Thyroid gland (tissue), 4 donors: ENCODE data around the gene ZIC5.

Experiments used
- CTCF ChIP-seq, 6 experiments: fragments of 200-600 bp in 3 of 6; fragments of 450-650 bp in 3 of 6; sonication (generic) in 3 of 6; IDR thresholded peaks; one replicate each; pipeline ENCODE4 v1.5.1; 2016 to 2019; ENCODE audit warnings: antibody characterized with exemption in 6 of 6, mild to moderate bottlenecking in 2 of 6, inconsistent platforms in 1 of 6, moderate library complexity in 1 of 6
- POLR2A ChIP-seq, 2 donors: fragments of 450-650 bp; IDR thresholded peaks; one replicate each; pipeline ENCODE4 v1.6.1; 2017; ENCODE audit warnings: antibody characterized with exemption in 2 of 2, mild to moderate bottlenecking in 2 of 2, moderate library complexity in 1 of 2

GRCh38 chr13:99941086-99941485 is 30.5 kb downstream of the ZIC5 start:
- no peak for TF ChIP-seq CTCF (IDR thresholded peaks at IDR 0.05)
- TF ChIP-seq POLR2A (IDR thresholded peaks at IDR 0.05) = no peak
